CD4-positive, alpha-beta T cell (primary cell): ENCODE data around the gene CDH24. TPM values are rescaled to one million over a fixed set of nuclear protein-coding genes. Genes with fewer than 3 reads are reported as not detected.

Source experiments
- ATAC-seq: fragments of 200-7000 bp; cut with Tn5 transposase; one replicate; pipeline ENCODE4 v1.10.0; 2022; ENCODE audit warnings: mild to moderate bottlenecking; ENCODE audit not compliant: poor library complexity
- CTCF ChIA-PET: fragments of 350-600 bp; sonication (Branson Sonifier 250); formaldehyde crosslinking; loops from one replicate; lab custom pipeline; 2021; ENCODE audit warnings: antibody characterized with exemption, inconsistent platforms; lab: Charles Lee
- POLR2A ChIA-PET: fragments of 350-600 bp; sonication (Branson Sonifier 250); formaldehyde crosslinking; loops from one replicate; lab custom pipeline; 2021; ENCODE audit warnings: antibody characterized with exemption, inconsistent platforms; lab: Charles Lee
- DNase-seq, 14 experiments: peaks; one replicate each; pipeline ENCODE4 v3.0.0-alpha.2; 2013 to 2020; ENCODE audit warnings: mixed read lengths in 2 of 14
- H3K27ac ChIP-seq, 2 donors: one replicate each; pipeline versions ENCODE4 v1.5.1 to v1.7.0; 2013; ENCODE audit warnings: low read length in 2 of 2, low read depth in 1 of 2, mild to moderate bottlenecking in 1 of 2
- H3K27me3 ChIP-seq, 2 experiments: 1 replicate in 1 of 2; 2 replicates in 1 of 2; pipeline versions ENCODE4 v1.6.1 to v1.7.0; 2013; ENCODE audit warnings: low read length in 2 of 2, control low read depth in 1 of 2, mild to moderate bottlenecking in 1 of 2, moderate library complexity in 1 of 2; ENCODE audit not compliant: insufficient read depth in 2 of 2, control insufficient read depth in 1 of 2
- H3K36me3 ChIP-seq: one replicate; pipeline ENCODE4 v1.6.1; 2013; ENCODE audit warnings: low read length, control low read depth; ENCODE audit not compliant: insufficient read depth
- H3K4me1 ChIP-seq: one replicate; pipeline ENCODE4 v1.6.1; 2013; ENCODE audit warnings: low read length, control low read depth; ENCODE audit not compliant: insufficient read depth
- H3K4me3 ChIP-seq: one replicate; pipeline ENCODE4 v1.5.1; 2013; ENCODE audit warnings: mild to moderate bottlenecking, low read length, moderate library complexity
- H3K9me3 ChIP-seq, 2 experiments: 1 replicate in 1 of 2; 2 replicates in 1 of 2; pipeline versions ENCODE4 v1.6.1 to v1.7.0; 2013; ENCODE audit warnings: low read length in 2 of 2, mild to moderate bottlenecking in 2 of 2, control low read depth in 1 of 2, moderate library complexity in 1 of 2; ENCODE audit not compliant: control insufficient read depth in 1 of 2, insufficient read depth in 1 of 2
- H3K27ac Mint-ChIP-seq: one replicate; pipeline ENCODE4 v1.8.0; 2020; ENCODE audit warnings: mixed read lengths
- H3K27me3 Mint-ChIP-seq: one replicate; pipeline ENCODE4 v1.8.0; 2021; ENCODE audit warnings: mixed read lengths
- H3K36me3 Mint-ChIP-seq: one replicate; pipeline ENCODE4 v1.8.0; 2021; ENCODE audit warnings: low read depth, mixed read lengths
- H3K4me1 Mint-ChIP-seq: one replicate; pipeline ENCODE4 v1.8.0; 2021; ENCODE audit warnings: low read depth, mixed read lengths
- H3K4me3 Mint-ChIP-seq: one replicate; pipeline ENCODE4 v1.8.0; 2020; ENCODE audit warnings: mild to moderate bottlenecking, mixed read lengths
- H3K9me3 Mint-ChIP-seq: one replicate; pipeline ENCODE4 v1.8.0; 2020; ENCODE audit warnings: mixed read lengths
- intact Hi-C, 2 experiments: fragments of 100-400 bp; cut with DNase I in 1 of 2; cut with micrococcal nuclease in 1 of 2; formaldehyde crosslinking; loops; one replicate each; pipeline versions ENCODE4 v1.15.1 to v1.9.0; 2023 to 2025; cut with DNase I, micrococcal nuclease
- total RNA-seq, 174 experiments: library from RNA in 2 of 174; stranded (reverse) in 2 of 174; gene quantifications; one replicate each; pipeline ENCODE4 v1.2.3 and lab custom pipeline; 2021 to 2026
- TF ChIP-seq, protein P1 (sequence below): fragments of 200-600 bp; IDR thresholded peaks from one replicate; pipeline ENCODE4 v1.8.0; 2022; ENCODE audit warnings: antibody characterized with exemption, mild to moderate bottlenecking

CDH24 gene
- total RNA-seq, 2 experiments from 2014 or later: 3.3 to 3.7 TPM

DNA sequence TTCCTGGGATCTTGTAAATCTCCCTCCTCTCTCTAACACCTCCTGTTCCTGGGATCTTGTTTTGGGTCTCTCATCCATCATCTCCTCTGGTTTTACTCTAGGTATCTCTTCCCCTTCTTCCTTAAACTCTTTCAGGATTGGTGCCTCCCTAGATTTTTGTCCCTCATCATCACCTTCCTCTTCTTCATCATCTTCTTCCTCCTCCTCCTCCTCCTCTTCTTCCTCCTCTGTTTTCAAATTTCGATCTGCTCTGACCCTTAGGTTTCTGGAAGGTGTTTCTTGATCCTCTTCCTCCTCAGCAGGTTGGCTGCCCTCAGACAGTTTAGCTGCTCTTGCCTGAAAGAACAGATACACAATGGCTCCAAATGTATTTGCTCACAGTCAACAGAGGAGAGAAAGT, 23.2 kb upstream of the CDH24 start:
- no peaks in the 10 kb centered on the region for H3K9me3 Mint-ChIP-seq
- no peaks in the 10 kb centered on the region for H3K9me3 ChIP-seq
- DNase-seq (no peak), ATAC-seq (no peak)
- H3K27me3 Mint-ChIP-seq: no peaks in the 10 kb centered on the region
- ChIA-PET CTCF (interaction anchor here (1.2 kb wide), 1 partner anchor 14 kb away, joined by 5 read pairs; the partner anchor contains the start of gene ACIN1), POLR2A (interaction anchor here (1.1 to 2.0 kb wide), 3 partner anchors 9 to 15 kb away, joined by 4 to 7 read pairs (median 5); partner anchors contain the start of genes ACIN1 and C14orf119)
- H3K36me3 Mint-ChIP-seq: peaks cover 92% of the 10 kb centered on the region
- no peak overlapping the region for H3K4me3 ChIP-seq
- H3K4me1 Mint-ChIP-seq: peaks cover 5% of the 10 kb centered on the region
- intact Hi-C loops: no loop called here
- TF ChIP-seq, protein P1, sequence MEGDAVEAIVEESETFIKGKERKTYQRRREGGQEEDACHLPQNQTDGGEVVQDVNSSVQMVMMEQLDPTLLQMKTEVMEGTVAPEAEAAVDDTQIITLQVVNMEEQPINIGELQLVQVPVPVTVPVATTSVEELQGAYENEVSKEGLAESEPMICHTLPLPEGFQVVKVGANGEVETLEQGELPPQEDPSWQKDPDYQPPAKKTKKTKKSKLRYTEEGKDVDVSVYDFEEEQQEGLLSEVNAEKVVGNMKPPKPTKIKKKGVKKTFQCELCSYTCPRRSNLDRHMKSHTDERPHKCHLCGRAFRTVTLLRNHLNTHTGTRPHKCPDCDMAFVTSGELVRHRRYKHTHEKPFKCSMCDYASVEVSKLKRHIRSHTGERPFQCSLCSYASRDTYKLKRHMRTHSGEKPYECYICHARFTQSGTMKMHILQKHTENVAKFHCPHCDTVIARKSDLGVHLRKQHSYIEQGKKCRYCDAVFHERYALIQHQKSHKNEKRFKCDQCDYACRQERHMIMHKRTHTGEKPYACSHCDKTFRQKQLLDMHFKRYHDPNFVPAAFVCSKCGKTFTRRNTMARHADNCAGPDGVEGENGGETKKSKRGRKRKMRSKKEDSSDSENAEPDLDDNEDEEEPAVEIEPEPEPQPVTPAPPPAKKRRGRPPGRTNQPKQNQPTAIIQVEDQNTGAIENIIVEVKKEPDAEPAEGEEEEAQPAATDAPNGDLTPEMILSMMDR: no peak
- H3K27me3 ChIP-seq: no peaks in the 10 kb centered on the region
- no peak overlapping the region for H3K4me3 Mint-ChIP-seq
- H3K4me1 ChIP-seq: no peaks in the 10 kb centered on the region
- no peak overlapping the region for H3K27ac ChIP-seq
- peaks cover 98% of the 10 kb centered on the region for H3K36me3 ChIP-seq
- H3K27ac Mint-ChIP-seq: peak overlapping the region; percentile 64

DNA sequence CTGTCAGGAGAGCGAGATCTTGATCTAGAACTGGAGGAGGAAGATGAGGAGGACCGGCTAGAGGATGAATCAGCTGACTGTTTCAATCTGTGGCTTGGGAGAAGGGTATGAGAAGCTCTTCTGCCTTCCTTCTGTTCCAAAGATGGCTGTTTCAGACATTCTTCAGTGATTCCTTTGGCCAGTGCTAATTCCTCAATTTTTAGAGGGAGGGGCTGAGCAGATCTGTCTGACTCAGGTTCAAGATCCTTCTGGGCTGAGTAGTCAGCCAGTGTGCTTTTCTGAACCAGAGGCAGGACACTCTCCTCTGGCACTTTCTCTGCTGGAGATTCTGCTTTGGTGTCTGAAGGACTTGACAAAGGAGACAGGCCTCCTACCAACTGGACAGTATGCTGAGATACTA, 22.4 kb upstream of the CDH24 start:
- Mint-ChIP-seq H3K36me3 (peaks cover 92% of the 10 kb centered on the region), H3K27ac (peak overlapping the region; percentile 57), H3K27me3 (no peaks in the 10 kb centered on the region), H3K9me3 (no peaks in the 10 kb centered on the region), H3K4me3 (no peak overlapping the region), H3K4me1 (peaks cover 2% of the 10 kb centered on the region)
- TF ChIP-seq, protein P1: no peak
- Histone ChIP-seq H3K4me3 (no peak overlapping the region), H3K9me3 (no peaks in the 10 kb centered on the region), H3K27me3 (no peaks in the 10 kb centered on the region), H3K27ac (no peak overlapping the region), H3K4me1 (no peaks in the 10 kb centered on the region), H3K36me3 (peaks cover 97% of the 10 kb centered on the region)
- ChIA-PET CTCF (no interaction called here), POLR2A (interaction anchor here (2.0 kb wide), 1 partner anchor 16 kb away, joined by 7 read pairs; the partner anchor contains the start of genes ACIN1 and C14orf119)
- no peak for DNase-seq
- intact Hi-C loops: loop anchor here (2.0 to 5.0 kb wide), 3 partner anchors 13 to 223 kb away; partner anchors contain the start of gene PPP1R3E (in 1 of the 2)
- no peak for ATAC-seq

DNA sequence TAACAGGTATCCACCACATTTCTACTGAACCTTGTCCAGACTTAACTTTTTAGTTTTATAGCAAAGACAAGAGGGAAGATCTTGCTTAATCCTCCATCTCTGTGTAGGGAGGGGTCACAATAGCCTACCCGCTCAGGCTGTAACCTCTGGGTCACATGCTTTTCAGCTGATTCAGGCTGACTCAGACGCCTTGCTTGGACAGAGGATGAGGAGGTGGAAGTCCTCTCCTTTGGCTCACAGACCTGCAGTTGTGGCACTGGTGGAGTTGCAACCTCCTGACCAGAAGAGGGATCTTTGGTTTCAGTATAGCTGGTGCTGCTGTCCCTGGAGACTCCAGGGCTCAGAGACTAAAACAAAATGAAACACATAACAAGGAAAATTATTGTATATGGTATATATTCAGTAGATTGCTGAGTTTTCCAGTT, 21.4 kb upstream of the CDH24 start:
- DNase-seq: peak in 2 of 14 experiments; percentile 59 to 71
- Mint-ChIP-seq H3K27ac (peak overlapping the region; percentile 57), H3K36me3 (peaks cover 89% of the 10 kb centered on the region), H3K4me3 (no peak overlapping the region), H3K27me3 (no peaks in the 10 kb centered on the region), H3K9me3 (no peaks in the 10 kb centered on the region), H3K4me1 (no peaks in the 10 kb centered on the region)
- H3K4me3 ChIP-seq: no peak overlapping the region
- ChIA-PET POLR2A (interaction anchor here (2.0 kb wide), 1 partner anchor 17 kb away, joined by 7 read pairs; the partner anchor contains the start of genes ACIN1 and C14orf119), CTCF (interaction anchor here (1.0 to 2.7 kb wide), 3 partner anchors 10 to 43 kb away, joined by 3 to 18 read pairs (median 12); no protein-coding TSS in a partner anchor)
- intact Hi-C loops: loop anchor here (2.0 to 5.0 kb wide), 3 partner anchors 14 to 224 kb away; partner anchors contain the start of gene PPP1R3E (in 1 of the 2)
- H3K27me3 ChIP-seq: no peaks in the 10 kb centered on the region
- no peak overlapping the region for H3K27ac ChIP-seq
- no peaks in the 10 kb centered on the region for H3K4me1 ChIP-seq
- H3K9me3 ChIP-seq: no peaks in the 10 kb centered on the region
- TF ChIP-seq, protein P1: no peak
- peak; percentile 21 for ATAC-seq
- peaks cover 96% of the 10 kb centered on the region for H3K36me3 ChIP-seq
